ENCODE data around the gene EPS8L2. TPM values are rescaled to one million over a fixed set of nuclear protein-coding genes. Genes with fewer than 3 reads are reported as not detected.

Gene EPS8L2
- total and polyA plus RNA-seq, 2 of the 4 experiments (the other 2 are of a cell fraction) = 17.2 to 39.4 TPM

- TF ChIP-seq RAD21 (IDR thresholded peaks at IDR 0.05; ENCODE audit: low read length) = no peak
- TF ChIP-seq FOS (IDR thresholded peaks at IDR 0.05; ENCODE audit: low read depth, low read length) = no peak
- no peak for TF ChIP-seq RCOR1 (IDR thresholded peaks at IDR 0.05; ENCODE audit: insufficient replicate concordance, low read length)
- no peak for TF ChIP-seq CEBPB (IDR thresholded peaks at IDR 0.05; ENCODE audit: low read depth, low read length)
- TF ChIP-seq POLR2A (IDR thresholded peaks at IDR 0.05; ENCODE audit: low read depth, low read length) = no peak
- TF ChIP-seq RFX5 (IDR thresholded peaks at IDR 0.05; ENCODE audit: low read depth, low read length) = no peak
- TF ChIP-seq ELK1 (IDR thresholded peaks at IDR 0.05; ENCODE audit: borderline replicate concordance, low read depth, low read length) = no peak
- no peak for TF ChIP-seq MAZ (IDR thresholded peaks at IDR 0.05; ENCODE audit: borderline replicate concordance, low read depth, low read length)
- no peak for TF ChIP-seq CTCF (conservative IDR thresholded peaks at IDR 0.05; ENCODE audit: low read depth, low read length)
- TF ChIP-seq MXI1 (IDR thresholded peaks at IDR 0.05; ENCODE audit: borderline replicate concordance, low read depth, low read length) = no peak
- TF ChIP-seq USF2 (IDR thresholded peaks at IDR 0.05; ENCODE audit: low read depth, low read length) = no peak
- TF ChIP-seq SMC3 (IDR thresholded peaks at IDR 0.05; ENCODE audit: low read depth, low read length) = no peak
- TF ChIP-seq CHD1 (IDR thresholded peaks at IDR 0.05; ENCODE audit: low read depth, low read length) = no peak
- TF ChIP-seq NFE2L2 (IDR thresholded peaks at IDR 0.05; ENCODE audit: low read depth, low read length) = no peak
- TF ChIP-seq BHLHE40 (IDR thresholded peaks at IDR 0.05; ENCODE audit: low read depth, low read length) = no peak
- no peak for TF ChIP-seq MAFK (IDR thresholded peaks at IDR 0.05; ENCODE audit: low read depth, low read length)
- Histone ChIP-seq H3K36me3 (ENCODE audit: control insufficient read depth, insufficient read depth, low read length) (peaks cover 71% of the 10 kb centered on the region), H3K79me1 (ENCODE audit: low read depth in 1 of 2, low read length in 2 of 2) (peaks cover 10 to 54% of the 10 kb centered on the region in 2 experiments; a peak in 3 of 4 replicates), H4K5ac (ENCODE audit: low read depth, low read length) (no peak overlapping the region), H3K27me3 (ENCODE audit: control insufficient read depth, insufficient read depth, low read length) (no peaks in the 10 kb centered on the region), H3K4me2 (ENCODE audit: low read depth, low read length) (no peak overlapping the region), H3K9me1 (ENCODE audit: insufficient read depth, low read length) (peaks cover 3% of the 10 kb centered on the region; the same call in 1 of the 2 replicates), H2BK15ac (ENCODE audit: low read depth, low read length) (no peak overlapping the region), H4K8ac (ENCODE audit: low read depth in 2 of 2, low read length in 2 of 2) (no peak overlapping the region), H3K18ac (ENCODE audit: low read depth, low read length) (no peak overlapping the region), H2AK5ac (ENCODE audit: low read depth, low read length) (no peak overlapping the region), H3K9me3 (ENCODE audit: control insufficient read depth, insufficient read depth, low read length) (no peaks in the 10 kb centered on the region), H3K4ac (ENCODE audit: low read depth, low read length) (no peak overlapping the region), H3K14ac (replicated peaks; ENCODE audit: low read depth, low read length) (no peak overlapping the region), H3K4me1 (ENCODE audit: control insufficient read depth, insufficient read depth, low read length) (peaks cover 5% of the 10 kb centered on the region), H2AFZ (replicated peaks; ENCODE audit: low read length, poor library complexity) (no peak overlapping the region), H2BK5ac (ENCODE audit: low read depth, low read length, poor library complexity, severe bottlenecking) (no peak overlapping the region), H4K20me1 (ENCODE audit: insufficient read depth, low read length) (peaks cover 55% of the 10 kb centered on the region), H3K23ac (ENCODE audit: low read depth, low read length) (no peak overlapping the region), H2BK120ac (ENCODE audit: low read depth, low read length) (no peak overlapping the region), H2BK20ac (ENCODE audit: low read depth, low read length) (no peak overlapping the region), H3K27ac (ENCODE audit: insufficient read depth, low read length) (no peak overlapping the region), H3K56ac (ENCODE audit: extremely low read depth, insufficient read depth, low read length) (no peak overlapping the region), H2AK9ac (replicated peaks; ENCODE audit: low read depth, low read length, poor library complexity) (no peak overlapping the region), H3K9ac (ENCODE audit: low read depth, low read length) (no peak overlapping the region), H4K91ac (ENCODE audit: insufficient read depth, low read depth, low read length) (no peak overlapping the region), H3K4me3 (ENCODE audit: insufficient read depth, low read depth, low read length) (no peak overlapping the region)
- no TSS peak for BruUV-seq (replicated peaks)
- CTCF ChIA-PET = no interaction called here
- dilution Hi-C loops (cut with HindIII; ENCODE audit: low sequenced_read_pairs, unreplicated experiment) = no loop called here
- intact Hi-C loops (cut with micrococcal nuclease) = no loop called here
- DNase-seq (no peak), ATAC-seq (ENCODE audit: low read depth) (no peak)
- POLR2A ChIA-PET (ENCODE audit: unreplicated experiment) = no interaction called here
- in situ Hi-C loops (cut with MboI; ENCODE audit: low sequenced_read_pairs) = no loop called here
Observed at GRCh38 chr11:760236-760635, 54.2 kb downstream of the EPS8L2 start.
